GM18909 (cell line): ENCODE data around the gene GUCY2C.

ENCODE experiments used
- ATAC-seq: cut with Tn5 transposase; IDR thresholded peaks from one replicate; pipeline ENCODE4 v1.9.1; 2021; ENCODE audit warnings: mild to moderate bottlenecking; ENCODE audit not compliant: unreplicated experiment, poor library complexity

The GUCY2C gene

DNA sequence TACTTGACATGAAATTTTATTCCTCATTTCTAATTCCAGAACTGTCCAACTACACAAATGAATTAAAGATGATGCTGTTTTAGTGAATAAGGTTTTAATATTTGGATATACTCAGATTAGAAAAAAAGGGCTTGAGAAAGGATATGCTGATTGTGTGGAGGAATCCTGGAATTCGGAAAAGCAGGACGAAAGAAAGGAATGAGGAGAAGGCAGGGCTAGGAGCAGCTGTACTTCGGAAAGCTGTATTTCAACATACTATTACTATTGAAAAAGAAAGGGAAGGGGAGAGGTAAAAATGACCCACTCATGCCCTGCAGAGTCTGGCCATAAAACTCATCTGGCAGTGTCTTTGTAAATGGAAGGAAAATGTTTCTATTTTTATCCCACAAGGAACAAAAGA lies 65.6 kb downstream of the GUCY2C start:
- ATAC-seq, result no peak

GRCh38 chr12:14629832-14630710 lies 66.3 kb downstream of the GUCY2C start:
- peak; percentile 98 for ATAC-seq

DNA sequence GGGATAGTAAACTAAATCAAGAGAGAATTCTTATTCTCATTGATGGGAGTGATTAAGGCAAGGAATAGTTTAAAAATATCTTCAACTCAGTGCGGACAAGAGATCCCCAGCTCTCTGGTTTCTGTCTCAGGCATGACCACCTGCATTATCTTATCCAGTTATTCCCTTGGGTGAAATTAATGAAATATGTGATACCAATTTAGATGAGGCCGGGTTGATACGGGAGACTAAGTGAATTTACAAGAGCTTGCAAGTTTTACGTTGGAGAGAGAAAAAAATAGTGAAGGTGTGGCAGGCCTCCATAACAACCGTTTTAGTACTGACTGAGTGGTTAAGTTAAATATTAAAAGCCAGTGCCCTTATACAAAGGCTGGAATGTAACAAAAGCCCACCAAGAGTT lies 67.6 kb downstream of the GUCY2C start:
- no peak for ATAC-seq

- peak; percentile 72 for ATAC-seq
Observed at GRCh38 chr12:14621826-14622225, 74.6 kb downstream of the GUCY2C start.

- ATAC-seq, result peak; percentile 81
Observed at GRCh38 chr12:14619741-14620501, 76.5 kb downstream of the GUCY2C start.

- ATAC-seq, result no peak
Observed at GRCh38 chr12:14618983-14619382, 77.4 kb downstream of the GUCY2C start.

GRCh38 chr12:14614704-14615121 lies 81.7 kb downstream of the GUCY2C start:
- peak; percentile 48 for ATAC-seq

DNA sequence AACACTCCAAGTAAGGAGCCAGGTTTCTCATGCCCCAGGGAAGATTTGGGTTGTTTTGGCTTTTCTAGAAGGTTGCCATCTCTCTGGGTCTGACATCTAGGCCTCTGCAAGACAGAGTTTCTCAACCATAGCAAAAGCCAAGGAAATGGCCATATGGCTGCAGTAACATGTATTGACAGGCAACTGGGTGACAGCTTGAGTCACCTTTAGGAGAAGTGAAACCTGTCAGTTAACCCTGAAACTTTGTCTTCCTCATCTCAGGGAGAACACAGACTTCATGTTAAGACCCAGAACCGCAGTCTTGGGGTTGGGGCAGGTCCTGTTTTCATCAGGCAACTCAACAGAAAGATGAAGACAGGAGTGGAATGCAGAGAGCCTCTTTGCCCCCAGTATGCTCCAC lies 82.7 kb downstream of the GUCY2C start:
- ATAC-seq, result peak; percentile 98

GRCh38 chr12:14612898-14613445 lies 83.4 kb downstream of the GUCY2C start:
- no peak for ATAC-seq

- no peak for ATAC-seq
Observed at GRCh38 chr12:14612250-14612649, 84.1 kb downstream of the GUCY2C start.

DNA sequence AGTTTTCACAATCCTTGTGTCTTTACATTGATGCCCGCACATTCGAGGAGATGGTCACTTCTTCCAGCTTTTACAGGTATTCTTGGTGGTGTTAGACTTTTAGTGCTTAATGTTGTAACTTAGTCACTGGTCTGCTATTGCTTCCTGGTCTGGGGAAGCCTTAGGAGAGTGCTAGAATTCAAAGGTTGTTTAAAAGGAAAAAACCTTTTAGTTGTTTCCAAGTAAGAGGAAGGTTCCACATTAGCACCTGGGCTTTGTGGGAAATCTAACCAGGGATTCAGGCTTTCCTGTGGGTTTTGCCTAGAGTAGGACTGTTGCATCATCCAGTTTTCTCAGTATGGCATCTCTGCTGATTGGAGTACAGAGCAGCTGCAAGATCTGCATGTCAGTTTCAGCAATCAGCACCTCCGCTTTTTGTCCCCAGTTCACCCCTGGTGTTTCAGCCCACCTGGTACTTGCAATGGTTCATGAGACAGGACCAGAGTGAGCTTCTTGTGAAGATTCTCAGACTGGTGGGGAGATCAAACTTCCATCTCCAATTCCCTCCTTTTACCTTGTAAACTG lies 84.7 kb downstream of the GUCY2C start:
- no peak for ATAC-seq

GRCh38 chr12:14607568-14607967 lies 88.8 kb downstream of the GUCY2C start:
- no peak for ATAC-seq

- no peak for ATAC-seq
Observed at GRCh38 chr12:14605401-14605989, 90.9 kb downstream of the GUCY2C start.

- ATAC-seq, result no peak
Observed at GRCh38 chr12:14601692-14602478, 94.5 kb downstream of the GUCY2C start.

DNA sequence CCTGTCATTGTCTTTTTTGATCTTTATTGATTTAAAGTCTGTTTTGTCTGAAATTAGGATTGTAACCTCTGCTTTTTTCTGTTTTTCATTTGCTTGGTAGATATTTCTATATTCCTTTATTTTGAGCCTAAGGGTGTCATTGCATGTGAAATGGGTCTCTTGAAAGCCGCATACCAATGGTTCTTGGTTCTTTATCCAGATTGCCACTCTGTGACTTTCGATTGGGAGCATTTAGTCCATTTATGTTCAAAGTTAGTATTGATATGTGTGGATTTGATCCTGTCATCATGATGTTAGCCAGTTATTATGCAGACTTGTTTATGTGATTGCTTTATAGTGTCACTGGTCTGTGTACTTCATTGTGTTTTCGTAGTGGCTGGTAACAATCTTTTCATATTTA lies 98.9 kb downstream of the GUCY2C start:
- no peak for ATAC-seq

DNA sequence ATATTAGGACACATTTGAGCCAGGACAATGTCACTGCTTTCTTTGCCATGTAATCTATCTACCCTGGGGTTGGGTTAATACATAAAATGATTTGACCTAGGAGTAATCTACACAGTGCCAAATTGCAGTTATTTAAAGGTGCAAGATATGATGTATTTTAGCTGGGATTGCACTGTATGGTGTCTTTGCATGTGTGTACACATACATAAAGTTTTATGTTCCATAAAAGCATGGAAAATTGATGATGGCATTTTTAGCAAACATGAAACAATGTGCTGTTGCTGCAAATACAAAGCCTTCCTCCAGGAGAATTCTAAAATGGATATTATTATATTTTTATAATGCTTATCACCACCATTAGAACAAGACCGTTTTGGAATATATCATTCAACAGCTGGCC lies 104.7 kb downstream of the GUCY2C start:
- no peak for ATAC-seq

- ATAC-seq, result no peak
Observed at GRCh38 chr12:14589169-14590004, 107.0 kb downstream of the GUCY2C start.

DNA sequence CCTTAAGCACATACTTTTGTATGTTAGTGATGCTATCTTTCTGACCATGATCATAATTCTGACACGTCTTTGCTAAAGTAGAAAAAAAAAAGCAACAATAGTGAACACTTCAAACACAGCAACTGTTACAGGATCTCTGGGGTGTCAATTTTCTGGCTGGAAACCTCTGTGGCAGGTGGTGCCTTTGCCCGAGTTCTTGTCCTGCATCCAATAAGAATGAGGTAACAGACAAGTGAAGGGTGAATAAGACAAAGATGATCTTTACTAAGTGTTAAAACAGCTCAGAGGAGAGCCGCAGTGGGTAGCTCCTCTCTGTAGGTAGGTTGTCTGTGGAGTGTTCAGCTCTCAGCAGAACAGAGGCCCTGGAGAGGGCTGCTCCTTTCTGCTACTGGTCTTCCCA lies 107.8 kb downstream of the GUCY2C start:
- ATAC-seq, result no peak

GRCh38 chr12:14578646-14579045 lies 117.8 kb downstream of the GUCY2C start:
- ATAC-seq, result no peak
